ENCODE results near the gene BLM. TPM values are rescaled to one million over a fixed set of nuclear protein-coding genes. Genes with fewer than 3 reads are reported as not detected.

Gene BLM
- total and polyA plus RNA-seq, 2 experiments from 2014 or later = 1.9 to 4.8 TPM

- H3K4me2 ChIP-seq (ENCODE audit: unreplicated experiment) = no peak overlapping the region
- DNase-seq = no peak
- no peak overlapping the region for H2AFZ ChIP-seq
- no peaks in the 10 kb centered on the region for H3K9me2 ChIP-seq (ENCODE audit: insufficient read depth)
- H3K4me1 ChIP-seq (ENCODE audit: insufficient read depth) = peaks cover 4% of the 10 kb centered on the region; the same call in 1 of the 2 replicates
- no peak overlapping the region for H3K4me3 ChIP-seq
- no peak for TF ChIP-seq EZH2 (IDR thresholded peaks at IDR 0.05; ENCODE audit: insufficient read depth, poor library complexity, severe bottlenecking)
- TF ChIP-seq EZH2phosphoT487 (IDR thresholded peaks at IDR 0.05; ENCODE audit: insufficient read depth, low read depth) = no peak
- no peak overlapping the region for H3K27ac ChIP-seq
- no peaks in the 10 kb centered on the region for H4K20me1 ChIP-seq (ENCODE audit: insufficient read depth)
- 73 to 76% methylated on average over 15 of the region's 15 CpGs for WGBS, 2 experiments (ENCODE audit: low coverage in 1 of 2, low lambda C conversion rate in 2 of 2, missing lambda C conversion rate in 2 of 2)
- H3F3A ChIP-seq (ENCODE audit: insufficient read depth) = no peaks in the 10 kb centered on the region
- no peaks in the 10 kb centered on the region for H3K9me3 ChIP-seq (ENCODE audit: low read depth)
- H3K36me3 ChIP-seq (ENCODE audit: low read depth) = no peaks in the 10 kb centered on the region
- in situ Hi-C loops (cut with MboI) = no loop called here
- H3K79me2 ChIP-seq (ENCODE audit: insufficient read depth) = no peaks in the 10 kb centered on the region
- no peaks in the 10 kb centered on the region for H3K27me3 ChIP-seq (replicated peaks; ENCODE audit: insufficient read depth)
- H3K9ac ChIP-seq = no peak overlapping the region
These were observed 121.4 kb downstream of the BLM start for GRCh38 chr15:90838544-90838943.

DNA sequence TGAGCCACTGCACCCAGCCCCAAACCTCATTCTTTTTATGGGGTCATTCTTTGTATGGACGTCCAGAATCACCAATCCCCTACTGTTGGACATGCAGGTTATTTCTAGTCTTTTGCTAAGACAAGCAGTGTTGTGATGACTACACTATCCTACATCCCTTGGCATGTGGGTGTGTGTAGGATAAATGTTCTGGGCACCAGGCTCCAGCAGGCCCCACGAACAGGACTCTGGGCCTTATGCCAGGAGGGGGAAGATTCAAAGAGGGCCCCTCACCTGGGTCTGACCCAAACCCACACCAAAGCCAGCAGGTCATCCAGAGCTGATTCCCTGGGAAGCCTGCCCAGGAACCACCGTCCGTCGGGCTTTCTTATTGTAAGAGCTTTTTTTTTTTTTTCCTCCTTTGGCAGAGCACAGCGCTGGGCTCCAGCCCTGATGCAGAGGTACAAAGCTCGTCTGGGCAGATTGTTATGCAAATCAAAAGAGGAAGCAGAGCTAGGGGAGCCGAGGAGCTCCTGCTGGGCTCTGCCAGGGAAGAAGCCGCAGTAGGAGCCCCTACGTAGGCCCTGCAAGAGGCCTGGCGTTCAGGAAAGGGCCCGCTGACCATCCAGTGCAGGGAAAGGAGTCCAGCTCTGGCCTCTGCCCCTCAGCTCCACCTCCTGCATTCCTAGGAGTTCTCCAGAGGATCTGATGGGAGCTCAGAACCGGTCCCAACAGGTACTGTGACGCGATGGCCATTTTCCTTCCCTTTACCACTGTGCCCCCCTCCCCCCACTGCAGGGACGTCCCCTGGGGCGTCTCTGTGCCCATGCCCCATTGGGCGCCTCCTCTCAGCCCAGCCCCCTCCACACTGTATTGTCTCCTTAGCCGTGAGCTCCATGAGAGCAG is 122.3 kb downstream of the BLM start:
- Histone ChIP-seq H3K4me2 (ENCODE audit: unreplicated experiment) (no peak overlapping the region), H3K9me3 (ENCODE audit: low read depth) (no peaks in the 10 kb centered on the region), H3F3A (ENCODE audit: insufficient read depth) (no peaks in the 10 kb centered on the region), H3K36me3 (ENCODE audit: low read depth) (no peaks in the 10 kb centered on the region), H3K9me2 (ENCODE audit: insufficient read depth) (no peaks in the 10 kb centered on the region), H4K20me1 (ENCODE audit: insufficient read depth) (no peaks in the 10 kb centered on the region), H3K4me3 (no peak overlapping the region), H3K9ac (no peak overlapping the region), H3K4me1 (ENCODE audit: insufficient read depth) (peaks cover 4% of the 10 kb centered on the region; the same call in 1 of the 2 replicates), H3K27me3 (replicated peaks; ENCODE audit: insufficient read depth) (no peaks in the 10 kb centered on the region), H2AFZ (no peak overlapping the region), H3K27ac (no peak overlapping the region), H3K79me2 (ENCODE audit: insufficient read depth) (no peaks in the 10 kb centered on the region)
- in situ Hi-C loops (cut with MboI) = no loop called here
- no peak for DNase-seq
- WGBS, 2 experiments (ENCODE audit: low coverage in 1 of 2, low lambda C conversion rate in 2 of 2, missing lambda C conversion rate in 2 of 2) = 57 to 68% methylated on average over 13 to 19 of the region's 19 CpGs
- TF ChIP-seq EZH2phosphoT487 (IDR thresholded peaks at IDR 0.05; ENCODE audit: insufficient read depth, low read depth) = no peak
- no peak for TF ChIP-seq EZH2 (IDR thresholded peaks at IDR 0.05; ENCODE audit: insufficient read depth, poor library complexity, severe bottlenecking)

DNA sequence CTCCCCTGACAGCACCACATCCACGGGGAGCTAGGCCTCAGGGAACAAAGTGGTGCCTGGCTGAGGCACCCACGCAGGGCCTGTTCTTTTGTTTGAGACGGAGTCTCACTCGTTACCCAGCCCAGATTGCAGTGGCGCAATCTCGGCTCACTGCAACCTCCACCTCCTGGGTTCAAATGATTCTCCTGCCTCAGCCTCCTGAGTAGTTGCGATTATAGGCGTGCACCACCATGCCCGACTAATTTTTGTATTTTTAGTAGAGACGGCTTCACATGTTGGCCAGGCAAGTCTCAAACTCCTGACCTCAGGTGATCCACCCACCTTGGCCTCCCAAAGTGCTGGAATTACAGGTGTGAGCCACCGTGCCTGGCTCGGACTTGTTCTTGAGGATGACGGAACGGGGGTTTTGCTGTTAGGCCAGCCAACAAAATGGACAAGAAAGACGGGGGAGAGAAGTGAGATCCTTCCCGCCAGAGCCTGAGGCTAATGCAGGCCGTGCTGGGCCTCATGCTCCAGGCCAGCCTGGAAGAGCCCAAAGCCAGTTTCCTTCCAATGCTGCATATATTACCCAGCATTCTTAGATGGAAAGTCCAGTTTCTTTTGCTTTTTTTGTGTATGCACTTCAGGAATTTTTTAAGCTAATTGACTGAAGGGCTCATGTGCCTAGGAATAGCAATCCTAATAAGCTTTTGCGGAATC is 123.2 kb downstream of the BLM start:
- no peak for TF ChIP-seq EZH2 (IDR thresholded peaks at IDR 0.05; ENCODE audit: insufficient read depth, poor library complexity, severe bottlenecking)
- no peak for TF ChIP-seq EZH2phosphoT487 (IDR thresholded peaks at IDR 0.05; ENCODE audit: insufficient read depth, low read depth)
- Histone ChIP-seq H3K27me3 (replicated peaks; ENCODE audit: insufficient read depth) (no peaks in the 10 kb centered on the region), H2AFZ (no peak overlapping the region), H3K4me2 (ENCODE audit: unreplicated experiment) (no peak overlapping the region), H3K9me3 (ENCODE audit: low read depth) (no peaks in the 10 kb centered on the region), H3K9ac (no peak overlapping the region), H3K79me2 (ENCODE audit: insufficient read depth) (no peaks in the 10 kb centered on the region), H3F3A (ENCODE audit: insufficient read depth) (peaks cover under 1% of the 10 kb centered on the region), H3K36me3 (ENCODE audit: low read depth) (no peaks in the 10 kb centered on the region), H4K20me1 (ENCODE audit: insufficient read depth) (no peaks in the 10 kb centered on the region), H3K4me1 (ENCODE audit: insufficient read depth) (peaks cover 9% of the 10 kb centered on the region), H3K9me2 (ENCODE audit: insufficient read depth) (no peaks in the 10 kb centered on the region), H3K27ac (no peak overlapping the region), H3K4me3 (no peak overlapping the region)
- in situ Hi-C loops (cut with MboI) = no loop called here
- DNase-seq = no peak
- 93 to 94% methylated on average over 18 of the region's 18 CpGs for WGBS, 2 experiments (ENCODE audit: low coverage in 1 of 2, low lambda C conversion rate in 2 of 2, missing lambda C conversion rate in 2 of 2)

GRCh38 chr15:90840954-90841353 is 123.8 kb downstream of the BLM start:
- H3K9ac ChIP-seq = no peak overlapping the region
- TF ChIP-seq EZH2phosphoT487 (IDR thresholded peaks at IDR 0.05; ENCODE audit: insufficient read depth, low read depth) (no peak), EZH2 (IDR thresholded peaks at IDR 0.05; ENCODE audit: insufficient read depth, poor library complexity, severe bottlenecking) (no peak)
- peaks cover 7% of the 10 kb centered on the region for H3F3A ChIP-seq (ENCODE audit: insufficient read depth)
- no peak overlapping the region for H3K4me3 ChIP-seq
- 84 to 85% methylated on average over 8 of the region's 8 CpGs for WGBS, 2 experiments (ENCODE audit: low coverage in 1 of 2, low lambda C conversion rate in 2 of 2, missing lambda C conversion rate in 2 of 2)
- no peaks in the 10 kb centered on the region for H3K79me2 ChIP-seq (ENCODE audit: insufficient read depth)
- H3K4me1 ChIP-seq (ENCODE audit: insufficient read depth) = peaks cover 13% of the 10 kb centered on the region
- in situ Hi-C loops (cut with MboI) = no loop called here
- no peak overlapping the region for H3K4me2 ChIP-seq (ENCODE audit: unreplicated experiment)
- H4K20me1 ChIP-seq (ENCODE audit: insufficient read depth) = no peaks in the 10 kb centered on the region
- H3K36me3 ChIP-seq (ENCODE audit: low read depth) = no peaks in the 10 kb centered on the region
- H3K27me3 ChIP-seq (replicated peaks; ENCODE audit: insufficient read depth) = no peaks in the 10 kb centered on the region
- H3K9me2 ChIP-seq (ENCODE audit: insufficient read depth) = no peaks in the 10 kb centered on the region
- no peak overlapping the region for H2AFZ ChIP-seq
- DNase-seq = no peak
- H3K27ac ChIP-seq = no peak overlapping the region
- no peaks in the 10 kb centered on the region for H3K9me3 ChIP-seq (ENCODE audit: low read depth)

All from GM23248 (cell line).